Subcutaneous abdominal adipose tissue (tissue), 5 donors: Measurements from ENCODE around the gene TCIRG1.

Experiments
- H3K27ac ChIP-seq: one replicate; pipeline ENCODE4 v1.7.0; 2013; ENCODE audit warnings: low read depth, mild to moderate bottlenecking, inconsistent platforms, low read length, moderate library complexity
- H3K27me3 ChIP-seq, 5 donors: one replicate each; pipeline ENCODE4 v1.7.0; 2013; ENCODE audit warnings: low read length in 5 of 5, inconsistent platforms in 1 of 5; ENCODE audit not compliant: control insufficient read depth in 5 of 5, insufficient read depth in 4 of 5
- H3K36me3 ChIP-seq, 5 donors: one replicate each; pipeline ENCODE4 v1.7.0; 2013; ENCODE audit warnings: low read length in 5 of 5; ENCODE audit not compliant: control insufficient read depth in 5 of 5, insufficient read depth in 5 of 5
- H3K4me1 ChIP-seq, 5 donors: one replicate each; pipeline ENCODE4 v1.7.0; 2013; ENCODE audit warnings: low read length in 5 of 5, mild to moderate bottlenecking in 3 of 5, moderate library complexity in 1 of 5; ENCODE audit not compliant: control insufficient read depth in 5 of 5, insufficient read depth in 5 of 5
- H3K4me3 ChIP-seq, 5 donors: one replicate each; pipeline ENCODE4 v1.7.0; 2013; ENCODE audit warnings: low read length in 5 of 5, low read depth in 1 of 5
- H3K9ac ChIP-seq, 5 donors: one replicate each; pipeline ENCODE4 v1.7.0; 2013; ENCODE audit warnings: low read length in 5 of 5, mild to moderate bottlenecking in 4 of 5, moderate library complexity in 3 of 5
- H3K9me3 ChIP-seq, 5 donors: one replicate each; pipeline ENCODE4 v1.7.0; 2013; ENCODE audit warnings: low read length in 5 of 5; ENCODE audit not compliant: control insufficient read depth in 5 of 5
- donor health status: healthy.
- donor health status: healthy.
- donor health status: healthy.
- donor health status: healthy.
- donor health status: healthy.

Gene TCIRG1

GRCh38 chr11:68012044-68012842, 26.6 kb upstream of the TCIRG1 start:
- Histone ChIP-seq H3K27me3 (no peaks in the 10 kb centered on the region), H3K4me3 (no peak overlapping the region), H3K27ac (peak overlapping the region; percentile 86), H3K9ac (peak overlapping the region in 1 of 5 donors; percentile 15), H3K9me3 (no peaks in the 10 kb centered on the region), H3K4me1 (peaks cover 9 to 91% (median 79%) of the 10 kb centered on the region in 5 donors), H3K36me3 (no peaks in the 10 kb centered on the region)

GRCh38 chr11:68012843-68013610, 25.8 kb upstream of the TCIRG1 start:
- H3K9me3 ChIP-seq = no peaks in the 10 kb centered on the region
- H3K4me3 ChIP-seq = no peak overlapping the region
- peak overlapping the region in 1 of 5 donors; percentile 15 for H3K9ac ChIP-seq
- peak overlapping the region; percentile 74 for H3K27ac ChIP-seq
- H3K36me3 ChIP-seq = no peaks in the 10 kb centered on the region
- no peaks in the 10 kb centered on the region for H3K27me3 ChIP-seq
- H3K4me1 ChIP-seq = peaks cover 9 to 94% (median 82%) of the 10 kb centered on the region in 5 donors

GRCh38 chr11:68013611-68014156, 25.1 kb upstream of the TCIRG1 start:
- peaks cover 9 to 92% (median 77%) of the 10 kb centered on the region in 5 donors for H3K4me1 ChIP-seq
- peak overlapping the region; percentile 74 for H3K27ac ChIP-seq
- H3K27me3 ChIP-seq = no peaks in the 10 kb centered on the region
- no peaks in the 10 kb centered on the region for H3K36me3 ChIP-seq
- H3K9me3 ChIP-seq = no peaks in the 10 kb centered on the region
- H3K9ac ChIP-seq = peak overlapping the region in 2 of 5 donors; percentile 2 to 20
- no peak overlapping the region for H3K4me3 ChIP-seq

- no peaks in the 10 kb centered on the region for H3K36me3 ChIP-seq
- no peaks in the 10 kb centered on the region for H3K9me3 ChIP-seq
- peak overlapping the region in 3 of 5 donors; percentile 20 to 65 (median 58) for H3K9ac ChIP-seq
- H3K4me1 ChIP-seq = peaks cover 9 to 88% (median 70%) of the 10 kb centered on the region in 5 donors
- peak overlapping the region; percentile 74 for H3K27ac ChIP-seq
- H3K4me3 ChIP-seq = peak overlapping the region in 2 of 5 donors; percentile 32 to 48
- H3K27me3 ChIP-seq = no peaks in the 10 kb centered on the region
These were observed 24.5 kb upstream of the TCIRG1 start for GRCh38 chr11:68014157-68014946.

- H3K4me1 ChIP-seq = peaks cover 9 to 88% (median 69%) of the 10 kb centered on the region in 5 donors
- no peaks in the 10 kb centered on the region for H3K27me3 ChIP-seq
- peak overlapping the region; percentile 74 for H3K27ac ChIP-seq
- H3K4me3 ChIP-seq = peak overlapping the region in 2 of 5 donors; percentile 32 to 48
- no peaks in the 10 kb centered on the region for H3K9me3 ChIP-seq
- peak overlapping the region in 2 of 5 donors; percentile 58 to 65 for H3K9ac ChIP-seq
- H3K36me3 ChIP-seq = no peaks in the 10 kb centered on the region
These were observed 23.8 kb upstream of the TCIRG1 start for GRCh38 chr11:68014947-68015447.

- no peak overlapping the region for H3K4me3 ChIP-seq
- no peak overlapping the region for H3K27ac ChIP-seq
- H3K9ac ChIP-seq = no peak overlapping the region
- peaks cover 8 to 88% (median 69%) of the 10 kb centered on the region in 5 donors for H3K4me1 ChIP-seq
- no peaks in the 10 kb centered on the region for H3K9me3 ChIP-seq
- no peaks in the 10 kb centered on the region for H3K36me3 ChIP-seq
- H3K27me3 ChIP-seq = no peaks in the 10 kb centered on the region
These were observed 23.4 kb upstream of the TCIRG1 start for GRCh38 chr11:68015467-68015866.

GRCh38 chr11:68016161-68016903, 22.5 kb upstream of the TCIRG1 start:
- Histone ChIP-seq H3K9ac (no peak overlapping the region), H3K4me1 (peaks cover 6 to 88% (median 68%) of the 10 kb centered on the region in 5 donors), H3K27ac (no peak overlapping the region), H3K9me3 (no peaks in the 10 kb centered on the region), H3K4me3 (no peak overlapping the region), H3K27me3 (no peaks in the 10 kb centered on the region), H3K36me3 (no peaks in the 10 kb centered on the region)

GRCh38 chr11:68016904-68017817, 21.7 kb upstream of the TCIRG1 start:
- Histone ChIP-seq H3K4me1 (peaks cover 6 to 80% (median 61%) of the 10 kb centered on the region in 5 donors), H3K27me3 (no peaks in the 10 kb centered on the region), H3K9ac (peak overlapping the region in 1 of 5 donors; percentile 30), H3K4me3 (no peak overlapping the region), H3K9me3 (no peaks in the 10 kb centered on the region), H3K27ac (no peak overlapping the region), H3K36me3 (peaks cover 0 to 4% (median 0%) of the 10 kb centered on the region in 5 donors)
